OCI-LY7 (cell line): Measurements from ENCODE around the gene DNMT1. TPM values are rescaled to one million over a fixed set of nuclear protein-coding genes. Genes with fewer than 3 reads are reported as not detected.

Source experiments
- BruUV-seq: library from RNA; stranded (reverse); fragments of 400-500 nt; replicated peaks from 2 replicates; lab custom pipeline; 2021; lab: Mats Ljungman, UMichigan
- CTCF ChIA-PET: fragments of 300-600 bp; sonication (Branson Sonifier 250); formaldehyde crosslinking; loops from one replicate; lab custom pipeline; 2022; ENCODE audit warnings: antibody characterized with exemption; ENCODE audit not compliant: unreplicated experiment; lab: Charles Lee
- POLR2A ChIA-PET: fragments of 300-600 bp; sonication (Branson Sonifier 250); formaldehyde crosslinking; loops from one replicate; lab custom pipeline; 2022; ENCODE audit warnings: antibody characterized with exemption; lab: Charles Lee
- DNase-seq: peaks from one replicate; pipeline ENCODE4 v3.0.0-alpha.2; 2015; ENCODE audit warnings: low spot score
- H2AFZ ChIP-seq: fragments of 200-600 bp; sonication (generic), shearing (Covaris generic); 2 replicates; pipeline ENCODE4 v1.6.1; 2014; ENCODE audit warnings: mild to moderate bottlenecking, antibody characterized with exemption, low read length, moderate library complexity
- H3K27ac ChIP-seq: fragments of 200-600 bp; sonication (generic); 2 replicates; pipeline ENCODE4 v1.5.1; 2014; ENCODE audit warnings: mixed run types, low read depth, mild to moderate bottlenecking, moderate library complexity, low read length, inconsistent platforms; ENCODE audit not compliant: poor library complexity, severe bottlenecking
- H3K36me3 ChIP-seq: fragments of 200-600 bp; sonication (generic); 2 replicates; pipeline ENCODE4 v1.6.1; 2014; ENCODE audit warnings: mild to moderate bottlenecking, antibody characterized with exemption, low read length, moderate library complexity, mixed read lengths; ENCODE audit not compliant: insufficient read depth
- H3K4me1 ChIP-seq: fragments of 200-600 bp; sonication (generic); 2 replicates; pipeline ENCODE4 v1.5.1; 2014; ENCODE audit warnings: mild to moderate bottlenecking, low read length; ENCODE audit not compliant: insufficient read depth, poor library complexity, severe bottlenecking
- H3K4me2 ChIP-seq: fragments of 200-600 bp; sonication (generic); 2 replicates; pipeline ENCODE4 v1.6.1; 2014; ENCODE audit warnings: mild to moderate bottlenecking, low read length
- H3K4me3 ChIP-seq: fragments of 200-600 bp; sonication (generic); 2 replicates; pipeline ENCODE4 v1.5.1; 2014; ENCODE audit warnings: mild to moderate bottlenecking, low read depth, low read length; ENCODE audit not compliant: poor library complexity, severe bottlenecking
- H3K79me2 ChIP-seq: fragments of 200-600 bp; sonication (generic); 2 replicates; pipeline ENCODE4 v1.6.1; 2016; ENCODE audit warnings: low read depth, mild to moderate bottlenecking, low read length, moderate library complexity, mixed read lengths; ENCODE audit not compliant: insufficient read depth
- H3K9me2 ChIP-seq: fragments of 200-600 bp; sonication (generic); 2 replicates; pipeline ENCODE4 v1.6.1; 2016; ENCODE audit warnings: mild to moderate bottlenecking, low read length, mixed read lengths; ENCODE audit not compliant: insufficient read depth
- H3K9me3 ChIP-seq: fragments of 200-600 bp; sonication (generic); 2 replicates; pipeline ENCODE4 v1.6.1; 2014; ENCODE audit warnings: mild to moderate bottlenecking, mixed run types, low read length, mixed read lengths
- H4K20me1 ChIP-seq: fragments of 200-600 bp; sonication (generic); 2 replicates; pipeline ENCODE4 v1.6.1; 2014; ENCODE audit warnings: mild to moderate bottlenecking, antibody characterized with exemption, low read length, moderate library complexity, mixed read lengths; ENCODE audit not compliant: insufficient read depth
- EZH2phosphoT487 ChIP-seq: fragments of 200-600 bp; sonication (generic); IDR thresholded peaks from 2 replicates; pipeline ENCODE4 v1.6.1; 2018; ENCODE audit warnings: low read depth, borderline replicate concordance, mild to moderate bottlenecking, mixed run types, antibody characterized with exemption, low read length, moderate library complexity, mixed read lengths
- intact Hi-C: fragments of 100-400 bp; cut with micrococcal nuclease; formaldehyde crosslinking; loops from one replicate; pipeline ENCODE4 v1.10.0; 2022; ENCODE audit not compliant: unreplicated experiment
- total RNA-seq, 2 experiments: library from RNA; depleted of rRNA in 1 of 2; stranded (reverse); fragments of >200 nt in 1 of 2; shearing (Covaris generic) in 1 of 2; gene quantifications; 2 replicates each; pipeline ENCODE4 v1.2.3, GENCODE V29; 2014 to 2022
- TF ChIP-seq, protein P1 (sequence below): fragments of 200-600 bp; sonication (generic); conservative IDR thresholded peaks from 2 replicates; pipeline ENCODE4 v1.5.1; 2014; ENCODE audit warnings: mild to moderate bottlenecking, antibody characterized with exemption, low read length, moderate library complexity, mixed read lengths

The DNMT1 gene
- total RNA-seq, 2 experiments from 2014 or later: 329 to 680 TPM

DNA sequence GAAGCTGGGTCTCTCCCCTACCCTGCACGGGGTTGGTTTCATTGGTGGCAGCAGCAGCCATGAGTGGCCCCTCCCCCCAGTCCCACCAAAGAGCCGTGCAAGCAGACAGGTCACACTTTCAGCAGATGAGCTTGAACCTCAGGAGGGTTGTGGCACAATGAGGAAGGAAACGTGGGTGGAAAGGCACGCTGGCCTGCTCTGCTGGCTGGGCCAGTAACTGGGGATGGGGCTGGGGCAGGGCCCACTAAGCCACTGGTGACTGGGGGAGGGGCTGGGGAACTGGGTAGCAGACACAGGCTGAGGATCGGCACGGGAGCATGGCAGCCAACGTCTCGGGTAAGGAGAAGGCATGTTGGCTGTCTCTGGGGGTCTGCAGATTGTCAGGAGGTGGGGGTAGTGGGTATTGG, 83.3 kb downstream of the DNMT1 start, which contains the start of gene P2RY11:
P2RY11 (plus strand) TSS at position 289 of the 407 bp plus-strand sequence; CDS start at position 318, 29 bp downstream.
- DNase-seq: no peak
- no peak for TF ChIP-seq EZH2phosphoT487
- TF ChIP-seq, protein P1, sequence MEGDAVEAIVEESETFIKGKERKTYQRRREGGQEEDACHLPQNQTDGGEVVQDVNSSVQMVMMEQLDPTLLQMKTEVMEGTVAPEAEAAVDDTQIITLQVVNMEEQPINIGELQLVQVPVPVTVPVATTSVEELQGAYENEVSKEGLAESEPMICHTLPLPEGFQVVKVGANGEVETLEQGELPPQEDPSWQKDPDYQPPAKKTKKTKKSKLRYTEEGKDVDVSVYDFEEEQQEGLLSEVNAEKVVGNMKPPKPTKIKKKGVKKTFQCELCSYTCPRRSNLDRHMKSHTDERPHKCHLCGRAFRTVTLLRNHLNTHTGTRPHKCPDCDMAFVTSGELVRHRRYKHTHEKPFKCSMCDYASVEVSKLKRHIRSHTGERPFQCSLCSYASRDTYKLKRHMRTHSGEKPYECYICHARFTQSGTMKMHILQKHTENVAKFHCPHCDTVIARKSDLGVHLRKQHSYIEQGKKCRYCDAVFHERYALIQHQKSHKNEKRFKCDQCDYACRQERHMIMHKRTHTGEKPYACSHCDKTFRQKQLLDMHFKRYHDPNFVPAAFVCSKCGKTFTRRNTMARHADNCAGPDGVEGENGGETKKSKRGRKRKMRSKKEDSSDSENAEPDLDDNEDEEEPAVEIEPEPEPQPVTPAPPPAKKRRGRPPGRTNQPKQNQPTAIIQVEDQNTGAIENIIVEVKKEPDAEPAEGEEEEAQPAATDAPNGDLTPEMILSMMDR: no peak
- peaks cover 94% of the 10 kb centered on the region for H3K36me3 ChIP-seq
- BruUV-seq: no TSS peak
- peak within 1 kb of the TSS; percentile 55 for H3K27ac ChIP-seq
- H3K4me1 ChIP-seq: peaks cover 37% of the 10 kb centered on the region
- intact Hi-C loops: loop anchor here (5.0 kb wide), 1 partner anchor 179 kb away; no protein-coding TSS in a partner anchor
- H3K9me3 ChIP-seq: no peaks in the 10 kb centered on the region
- H3K4me3 ChIP-seq: no peak within 1 kb of the TSS
- H3K9me2 ChIP-seq: no peaks in the 10 kb centered on the region
- peaks cover 31% of the 10 kb centered on the region for H3K79me2 ChIP-seq
- POLR2A ChIA-PET: interaction anchor here (0.7 kb wide), 1 partner anchor 19 kb away, joined by 3 read pairs; no protein-coding TSS in a partner anchor
- CTCF ChIA-PET: no interaction called here
- peak within 1 kb of the TSS; percentile 28; the same call in 1 of the 2 replicates for H3K4me2 ChIP-seq
- H4K20me1 ChIP-seq: no peaks in the 10 kb centered on the region
- no peak within 1 kb of the TSS for H2AFZ ChIP-seq

DNA sequence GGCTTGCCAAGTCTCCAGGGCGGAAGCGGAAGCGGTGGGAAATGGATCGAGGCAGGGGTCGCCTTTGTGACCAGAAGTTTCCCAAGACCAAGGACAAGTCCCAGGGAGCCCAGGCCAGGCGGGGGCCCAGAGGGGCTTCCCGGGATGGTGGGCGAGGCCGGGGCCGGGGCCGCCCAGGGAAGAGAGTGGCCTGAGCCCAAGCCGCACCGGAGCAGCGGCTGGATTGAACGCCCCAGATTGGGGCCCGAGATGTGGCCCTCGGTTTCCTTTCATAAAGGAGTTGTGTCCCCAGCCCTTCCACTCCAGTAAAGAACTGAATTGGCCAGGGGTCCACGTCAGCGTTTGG, 83.8 kb downstream of the DNMT1 start:
- peaks cover 38% of the 10 kb centered on the region for H3K4me1 ChIP-seq

More for the DNA sequence above, 83.8 kb downstream of the DNMT1 start:
- no peak overlapping the region for H3K4me3 ChIP-seq
- DNase-seq: no peak
- intact Hi-C loops: loop anchor here (5.0 kb wide), 1 partner anchor 179 kb away; no protein-coding TSS in a partner anchor
- H3K9me3 ChIP-seq: no peaks in the 10 kb centered on the region
- TF ChIP-seq EZH2phosphoT487: no peak
- TF ChIP-seq, protein P1: no peak
- no peaks in the 10 kb centered on the region for H4K20me1 ChIP-seq
- peak overlapping the region; percentile 28; the same call in 1 of the 2 replicates for H3K4me2 ChIP-seq
- peaks cover 32% of the 10 kb centered on the region for H3K79me2 ChIP-seq
- peak overlapping the region; percentile 30 for H3K27ac ChIP-seq
- H3K9me2 ChIP-seq: no peaks in the 10 kb centered on the region
- CTCF ChIA-PET: no interaction called here
- H2AFZ ChIP-seq: no peak overlapping the region
- TSS peak; percentile 56 for BruUV-seq
- H3K36me3 ChIP-seq: peaks cover 89% of the 10 kb centered on the region
- POLR2A ChIA-PET: no interaction called here
